Occipital lobe (tissue), 3 donors: ENCODE data around the gene FAM124A. TPM values are rescaled to one million over a fixed set of nuclear protein-coding genes. Genes with fewer than 3 reads are reported as not detected.

Source experiments
- DNase-seq: peaks from one replicate; lab custom pipeline; 2025; lab: John Stamatoyannopoulos, UW
- small RNA-seq: library from RNA; depleted of rRNA; stranded (forward); fragments of <200 nt; gene quantifications from one replicate; pipeline ENCODE3, GENCODE V24; 2014
- total RNA-seq: library from RNA; depleted of rRNA; stranded (reverse); fragments of >200 nt; gene quantifications from one replicate; pipeline ENCODE4 v1.2.3, GENCODE V29; 2014

Gene FAM124A
- total RNA-seq, 1 donor from 2014 or later = 13.7 TPM

DNA sequence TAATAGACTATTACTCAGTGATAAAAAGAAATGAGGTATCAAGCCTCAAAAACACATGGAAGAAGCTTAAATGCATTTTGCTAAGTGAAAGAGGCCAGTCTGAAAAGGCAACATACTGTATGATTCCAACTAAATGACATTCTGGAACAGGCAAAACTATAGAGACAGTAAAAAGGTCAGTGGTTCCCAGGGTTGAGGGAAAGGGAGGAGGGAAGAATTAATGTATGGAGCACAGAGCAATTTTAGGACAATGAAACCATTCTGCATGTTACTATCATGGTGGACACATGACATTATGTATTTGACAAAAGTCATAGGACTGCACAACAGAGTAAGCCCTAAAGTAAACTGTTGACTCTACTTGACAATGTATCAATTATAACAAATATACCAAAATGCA is 111.6 kb downstream of the FAM124A start:
- DNase-seq = no peak

Small RNA genes within 50 kb of the gene (small RNA-seq; reads per million reads assigned to genes)
- gene PRELID3BP2 = not detected

Other genes with a start within 250 kb of the FAM124A start
- gene C13orf42, start 111.1 kb upstream of the FAM124A start, total RNA-seq = not detected
- 0.16 TPM for gene SERPINE3, start 117.3 kb downstream of the FAM124A start, total RNA-seq
- 52.9 TPM for gene INTS6, start 230.6 kb downstream of the FAM124A start, total RNA-seq